ENCODE measurements around the gene L3MBTL4. TPM values are rescaled to one million over a fixed set of nuclear protein-coding genes. Genes with fewer than 3 reads are reported as not detected.

The L3MBTL4 gene
- total RNA-seq, 6 experiments from 2014 or later = 8.2 to 16.0 (median 11.3) TPM

GRCh38 chr18:6236258-6236657 lies 178.5 kb downstream of the L3MBTL4 start:
- WGBS (ENCODE audit: insufficient coverage, low coverage, low lambda C conversion rate, missing lambda C conversion rate) = 100% methylated on average over 2 of the region's 2 CpGs
- no peak for ATAC-seq
- Histone ChIP-seq H3K27me3 (no peaks in the 10 kb centered on the region), H3K27ac (no peak overlapping the region), H3K4me1 (no peaks in the 10 kb centered on the region), H3K9me3 (no peaks in the 10 kb centered on the region), H3K4me3 (no peak overlapping the region), H3K36me3 (peaks cover 0 to 8% (median 0%) of the 10 kb centered on the region in 4 donors)
- TF ChIP-seq POLR2A (IDR thresholded peaks at IDR 0.05) (no peak), CTCF (IDR thresholded peaks at IDR 0.05) (no peak)
- intact Hi-C loops (cut with DNase I) = no loop called here
- no peak for DNase-seq

GRCh38 chr18:6222271-6222670 lies 192.4 kb downstream of the L3MBTL4 start:
- no peak overlapping the region for H3K27ac ChIP-seq
- TF ChIP-seq POLR2A (IDR thresholded peaks at IDR 0.05) (no peak), CTCF (IDR thresholded peaks at IDR 0.05) (no peak)
- intact Hi-C loops (cut with DNase I) = no loop called here
- no peak overlapping the region for H3K4me3 ChIP-seq
- ATAC-seq (no peak), DNase-seq (no peak)
- no peaks in the 10 kb centered on the region for H3K4me1 ChIP-seq
- H3K27me3 ChIP-seq = no peaks in the 10 kb centered on the region
- H3K36me3 ChIP-seq = no peaks in the 10 kb centered on the region
- WGBS (ENCODE audit: insufficient coverage, low coverage, low lambda C conversion rate, missing lambda C conversion rate) = 63% methylated on average over 1 of the region's 4 CpGs
- no peaks in the 10 kb centered on the region for H3K9me3 ChIP-seq

- intact Hi-C loops (cut with DNase I) = no loop called here
- Histone ChIP-seq H3K36me3 (no peaks in the 10 kb centered on the region), H3K4me3 (no peak overlapping the region), H3K9me3 (no peaks in the 10 kb centered on the region), H3K27ac (no peak overlapping the region), H3K27me3 (no peaks in the 10 kb centered on the region), H3K4me1 (no peaks in the 10 kb centered on the region)
- DNase-seq = no peak
- ATAC-seq = no peak
- 88% methylated on average over 1 of the region's 2 CpGs for WGBS (ENCODE audit: insufficient coverage, low coverage, low lambda C conversion rate, missing lambda C conversion rate)
- TF ChIP-seq CTCF (IDR thresholded peaks at IDR 0.05) (no peak), POLR2A (IDR thresholded peaks at IDR 0.05) (no peak)
Measured at GRCh38 chr18:6221602-6222014, 193.1 kb downstream of the L3MBTL4 start.

- Histone ChIP-seq H3K27me3 (no peaks in the 10 kb centered on the region), H3K36me3 (no peaks in the 10 kb centered on the region), H3K4me1 (no peaks in the 10 kb centered on the region), H3K4me3 (no peak overlapping the region), H3K27ac (no peak overlapping the region), H3K9me3 (no peaks in the 10 kb centered on the region)
- ATAC-seq (no peak), DNase-seq (no peak)
- 90% methylated on average over 3 of the region's 3 CpGs for WGBS (ENCODE audit: insufficient coverage, low coverage, low lambda C conversion rate, missing lambda C conversion rate)
- TF ChIP-seq CTCF (IDR thresholded peaks at IDR 0.05) (no peak), POLR2A (IDR thresholded peaks at IDR 0.05) (no peak)
- intact Hi-C loops (cut with DNase I) = no loop called here
Measured at GRCh38 chr18:6220129-6220528, 194.6 kb downstream of the L3MBTL4 start.
